Measurements from ENCODE around the gene ALDOB.

ALDOB gene

DNA sequence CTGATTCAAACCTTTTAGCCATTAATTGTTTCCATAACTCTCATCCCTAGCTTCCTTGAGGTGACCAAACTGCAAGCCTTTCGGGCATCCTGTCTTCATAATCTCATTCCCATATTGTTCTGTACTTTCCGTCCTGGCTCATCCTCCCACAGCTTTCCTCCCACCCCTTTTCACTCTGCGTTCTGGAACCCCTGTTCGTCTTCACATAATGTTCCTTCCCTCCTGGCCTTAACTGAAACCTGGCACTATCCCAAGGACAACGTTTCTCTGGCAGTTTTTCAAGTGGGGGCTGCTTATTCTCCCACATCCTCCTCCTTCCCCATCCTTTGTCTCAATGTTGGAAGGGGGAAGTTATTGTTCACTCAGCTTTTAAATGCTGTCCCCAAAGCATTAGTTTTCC is 35.5 kb downstream of the ALDOB start:
- TF ChIP-seq, protein P1, sequence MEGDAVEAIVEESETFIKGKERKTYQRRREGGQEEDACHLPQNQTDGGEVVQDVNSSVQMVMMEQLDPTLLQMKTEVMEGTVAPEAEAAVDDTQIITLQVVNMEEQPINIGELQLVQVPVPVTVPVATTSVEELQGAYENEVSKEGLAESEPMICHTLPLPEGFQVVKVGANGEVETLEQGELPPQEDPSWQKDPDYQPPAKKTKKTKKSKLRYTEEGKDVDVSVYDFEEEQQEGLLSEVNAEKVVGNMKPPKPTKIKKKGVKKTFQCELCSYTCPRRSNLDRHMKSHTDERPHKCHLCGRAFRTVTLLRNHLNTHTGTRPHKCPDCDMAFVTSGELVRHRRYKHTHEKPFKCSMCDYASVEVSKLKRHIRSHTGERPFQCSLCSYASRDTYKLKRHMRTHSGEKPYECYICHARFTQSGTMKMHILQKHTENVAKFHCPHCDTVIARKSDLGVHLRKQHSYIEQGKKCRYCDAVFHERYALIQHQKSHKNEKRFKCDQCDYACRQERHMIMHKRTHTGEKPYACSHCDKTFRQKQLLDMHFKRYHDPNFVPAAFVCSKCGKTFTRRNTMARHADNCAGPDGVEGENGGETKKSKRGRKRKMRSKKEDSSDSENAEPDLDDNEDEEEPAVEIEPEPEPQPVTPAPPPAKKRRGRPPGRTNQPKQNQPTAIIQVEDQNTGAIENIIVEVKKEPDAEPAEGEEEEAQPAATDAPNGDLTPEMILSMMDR (conservative IDR thresholded peaks at IDR 0.05), result no peak
- H3K27ac ChIP-seq, result no peak overlapping the region

- peak overlapping the region; percentile 84 for H3K27ac ChIP-seq
- TF ChIP-seq, protein P1 (conservative IDR thresholded peaks at IDR 0.05), result no peak
These were observed 36.0 kb downstream of the ALDOB start for GRCh38 chr9:101399643-101399970.

GRCh38 chr9:101398930-101399642 is 36.5 kb downstream of the ALDOB start:
- TF ChIP-seq, protein P1 (conservative IDR thresholded peaks at IDR 0.05), result no peak
- peak; percentile 86 for TF ChIP-seq ZFX (IDR thresholded peaks at IDR 0.05)
- peak overlapping the region; percentile 84 for H3K27ac ChIP-seq

DNA sequence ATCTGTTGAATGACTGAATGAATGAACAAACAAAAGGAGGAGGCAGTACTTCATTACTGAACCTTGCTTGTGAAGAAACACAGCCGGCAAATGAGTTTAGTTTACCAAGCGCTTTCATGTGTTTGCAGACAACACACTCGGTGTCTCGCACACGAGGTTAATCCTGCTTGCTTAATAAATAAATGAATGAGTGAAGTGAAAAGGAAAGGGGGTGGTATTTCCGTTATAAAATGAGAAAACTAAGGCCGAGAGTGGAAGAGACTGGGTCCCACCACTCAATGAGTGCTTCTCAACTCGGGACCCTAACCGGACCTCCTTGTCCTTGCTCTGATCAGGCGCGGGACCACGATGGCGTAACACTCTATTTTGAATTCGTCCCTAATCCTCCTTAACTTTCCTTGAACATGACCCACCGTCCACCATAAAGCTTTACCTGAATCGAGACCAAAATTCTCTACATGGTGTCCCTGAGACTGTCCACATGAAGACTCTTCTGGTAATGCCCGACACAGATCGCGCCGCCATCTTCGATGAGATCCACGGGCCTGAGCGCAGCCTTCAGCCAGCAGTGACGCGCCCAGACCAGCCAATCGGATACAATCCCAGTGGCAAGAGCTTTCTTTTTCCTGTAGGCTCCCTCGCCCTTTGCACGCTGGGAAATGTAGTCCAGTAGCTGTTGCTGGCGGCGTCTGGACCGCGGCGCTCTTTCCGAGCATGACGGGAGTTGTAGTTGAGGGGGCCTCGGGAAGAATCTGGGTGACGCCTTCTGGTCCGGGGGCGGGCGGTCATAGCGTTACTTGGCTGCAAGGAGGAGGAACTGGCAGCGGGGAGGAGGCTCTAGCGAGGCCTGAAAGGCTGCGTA is 37.3 kb downstream of the ALDOB start, which contains the start of the genes MRPL50 and ZNF189:
MRPL50 (minus strand) TSS at position 551 of the 862 bp plus-strand sequence; CDS start at position 525, 26 bp downstream.
ZNF189 (plus strand) TSS at position 784 of the 862 bp plus-strand sequence. CDS start 306 bp downstream, outside the sequence.
- H3K27ac ChIP-seq, result peak within 1 kb of the TSS; percentile 84
- no peak for TF ChIP-seq ZFX (IDR thresholded peaks at IDR 0.05)
- TF ChIP-seq, protein P1 (conservative IDR thresholded peaks at IDR 0.05), result no peak

- H3K27ac ChIP-seq, result peak overlapping the region; percentile 84
- no peak; the same call in 1 of the 2 replicates for TF ChIP-seq ZFX (IDR thresholded peaks at IDR 0.05)
- TF ChIP-seq, protein P1 (conservative IDR thresholded peaks at IDR 0.05), result no peak
These were observed 37.9 kb downstream of the ALDOB start for GRCh38 chr9:101397746-101398067.

GRCh38 chr9:101394687-101395086 is 40.9 kb downstream of the ALDOB start:
- TF ChIP-seq, protein P1 (conservative IDR thresholded peaks at IDR 0.05), result no peak
- no peak for TF ChIP-seq ZFX (IDR thresholded peaks at IDR 0.05)
- no peak overlapping the region for H3K27ac ChIP-seq

DNA sequence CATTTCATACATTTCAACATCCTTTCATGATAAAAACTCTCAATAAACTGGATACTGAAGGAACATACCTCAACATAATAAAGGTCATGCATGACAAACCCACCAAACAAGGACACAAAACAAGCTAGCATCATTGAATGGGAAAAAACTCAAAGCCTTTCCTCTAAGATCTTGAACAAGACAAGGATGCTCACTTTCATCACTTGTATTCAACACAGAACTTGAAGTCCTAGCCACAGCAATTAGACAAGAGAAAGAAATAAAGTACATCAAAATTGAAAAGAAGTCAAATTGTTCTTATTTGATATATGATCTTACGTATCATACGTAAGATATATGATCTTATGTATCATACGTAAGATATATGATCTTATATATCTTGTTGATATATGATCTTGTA is 42.4 kb downstream of the ALDOB start:
- H3K27ac ChIP-seq, result no peak overlapping the region
- no peak for TF ChIP-seq ZFX (IDR thresholded peaks at IDR 0.05)
- TF ChIP-seq, protein P1 (conservative IDR thresholded peaks at IDR 0.05), result no peak

Measured in C4-2B (cell line).